Erythroblast (primary cell): Measurements from ENCODE around the gene TMUB1.

Experiments used
- GATA1 ChIP-seq: IDR thresholded peaks from 2 replicates; pipeline ENCODE4 v1.6.1; 2011; ENCODE audit warnings: low read depth, mild to moderate bottlenecking, control low read depth, low read length, moderate library complexity
- POLR2A ChIP-seq: IDR thresholded peaks from 2 replicates; pipeline ENCODE4 v1.6.1; 2011; ENCODE audit warnings: mild to moderate bottlenecking, low read length

- TF ChIP-seq POLR2A (no peak), GATA1 (no peak)
Observed at GRCh38 chr7:151122796-151123157, 39.5 kb upstream of the TMUB1 start.
